Dedifferentiated amniotic fluid mesenchymal stem cell (primary cell): ENCODE results near the gene CNN1.
A peak's percentile ranks its signal among the peaks of the same experiment; 100 is the strongest.
"Not testable (repeated sequence)": the region's sequence is repeated elsewhere in the genome, so short reads cannot be mapped to it uniquely, and the experiment has no call there.

Experiments
- DNase-seq: peaks from one replicate; pipeline ENCODE4 v3.0.0-alpha.2; 2016; ENCODE audit errors: extremely low spot score

The CNN1 gene

GRCh38 chr19:11565649-11565980, 27.0 kb downstream of the CNN1 start:
- not testable (repeated sequence) for DNase-seq

- DNase-seq, result no peak
Observed at GRCh38 chr19:11566164-11566563, 27.5 kb downstream of the CNN1 start.

- DNase-seq, result no peak
Observed at GRCh38 chr19:11570039-11570462, 31.4 kb downstream of the CNN1 start.

- not testable (repeated sequence) for DNase-seq
Observed at GRCh38 chr19:11573354-11573753, 34.7 kb downstream of the CNN1 start.

GRCh38 chr19:11573763-11574162, 35.1 kb downstream of the CNN1 start:
- not testable (repeated sequence) for DNase-seq

- no peak for DNase-seq
Observed at GRCh38 chr19:11574689-11575088, 36.0 kb downstream of the CNN1 start.

- no peak for DNase-seq
Observed at GRCh38 chr19:11576227-11576626, 37.6 kb downstream of the CNN1 start.

GRCh38 chr19:11577451-11578257, 39.0 kb downstream of the CNN1 start, which contains the start of gene ACP5:
ACP5 (minus strand) TSS chr19:11577645; CDS start chr19:11577317, 328 bp downstream.
- DNase-seq, result no peak

GRCh38 chr19:11578258-11579142, 39.8 kb downstream of the CNN1 start:
- no peak for DNase-seq

- no peak for DNase-seq
Observed at GRCh38 chr19:11580116-11580515, 41.5 kb downstream of the CNN1 start.

GRCh38 chr19:11581740-11582139, 43.1 kb downstream of the CNN1 start:
- peak; percentile 35 for DNase-seq

GRCh38 chr19:11586331-11586730, 47.7 kb downstream of the CNN1 start:
- no peak for DNase-seq

- peak; percentile 67 for DNase-seq
Observed at GRCh38 chr19:11587302-11587974, 48.8 kb downstream of the CNN1 start.

GRCh38 chr19:11587975-11588631, 49.5 kb downstream of the CNN1 start:
- DNase-seq, result no peak

GRCh38 chr19:11594084-11594483, 55.4 kb downstream of the CNN1 start:
- DNase-seq, result no peak

GRCh38 chr19:11596156-11596555, 57.5 kb downstream of the CNN1 start:
- no peak for DNase-seq

- peak; percentile 98 for DNase-seq
Observed at GRCh38 chr19:11597202-11598102, 58.8 kb downstream of the CNN1 start, which contains the start of gene ZNF627. ZNF627 (plus strand) TSS chr19:11597483; CDS start chr19:11597628, 145 bp downstream.

GRCh38 chr19:11598103-11598483, 59.4 kb downstream of the CNN1 start:
- no peak for DNase-seq

- DNase-seq, result no peak
Observed at GRCh38 chr19:11598746-11599145, 60.1 kb downstream of the CNN1 start.

GRCh38 chr19:11599704-11600103, 61.1 kb downstream of the CNN1 start:
- DNase-seq, result not testable (repeated sequence)
